Neural crest cell (in vitro differentiated cells): ENCODE measurements around the gene NPHP3. TPM values are rescaled to one million over a fixed set of nuclear protein-coding genes. Genes with fewer than 3 reads are reported as not detected.

Source experiments
- DNase-seq: peaks from one replicate; pipeline ENCODE4 v3.0.0; 2021; ENCODE audit warnings: low read depth, mixed read lengths, low spot score
- H3K27ac Mint-ChIP-seq: one replicate; pipeline ENCODE4 v1.8.0; 2021; ENCODE audit warnings: mild to moderate bottlenecking, mixed read lengths; ENCODE audit not compliant: unreplicated experiment
- H3K27me3 Mint-ChIP-seq: 2 replicates; pipeline ENCODE4 v1.8.0; 2021; ENCODE audit warnings: low read depth, mild to moderate bottlenecking, mixed read lengths
- H3K36me3 Mint-ChIP-seq: 2 replicates; pipeline ENCODE4 v1.8.0; 2021; ENCODE audit warnings: low read depth, mild to moderate bottlenecking, mixed read lengths
- H3K4me1 Mint-ChIP-seq: 2 replicates; pipeline ENCODE4 v1.8.0; 2021; ENCODE audit warnings: mixed read lengths
- H3K4me3 Mint-ChIP-seq: one replicate; pipeline ENCODE4 v1.8.0; 2021; ENCODE audit warnings: mild to moderate bottlenecking, mixed read lengths
- H3K9me3 Mint-ChIP-seq: 2 replicates; pipeline ENCODE4 v1.8.0; 2021; ENCODE audit warnings: mixed read lengths
- total RNA-seq: library from RNA; stranded (reverse); gene quantifications from 2 replicates; pipeline ENCODE4 v1.2.1, GENCODE V29; 2021
- TF ChIP-seq, protein P1 (sequence below): fragments of 200-600 bp; sonication (generic); conservative IDR thresholded peaks from 2 replicates; pipeline ENCODE4 v1.5.0; 2021; ENCODE audit warnings: antibody characterized with exemption, mild to moderate bottlenecking

The NPHP3 gene
- total RNA-seq, 1 donor from 2014 or later = 18.9 TPM

DNA sequence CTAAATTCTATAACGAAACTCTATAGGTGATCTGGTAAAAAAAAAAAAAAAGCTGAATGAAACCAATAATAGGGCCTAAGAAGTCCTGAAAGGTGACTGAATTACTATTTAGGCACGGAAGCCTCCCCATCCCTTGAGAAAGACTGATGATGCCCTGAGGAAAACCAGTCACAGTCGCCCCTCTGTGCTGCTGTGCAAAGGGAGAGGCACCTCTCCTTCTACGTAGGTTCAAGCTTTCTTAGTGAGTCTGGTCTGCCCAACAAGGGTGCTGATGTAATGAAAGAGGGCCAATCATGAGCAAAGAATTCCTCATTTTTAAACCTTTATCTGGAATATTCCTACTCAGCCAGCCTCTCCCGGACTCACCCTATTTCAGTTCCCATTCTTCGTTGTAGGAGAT, 11.9 kb downstream of the NPHP3 start:
- Mint-ChIP-seq H3K36me3 (peaks cover 13% of the 10 kb centered on the region), H3K9me3 (no peaks in the 10 kb centered on the region), H3K27ac (no peak overlapping the region), H3K4me3 (no peak overlapping the region), H3K27me3 (no peaks in the 10 kb centered on the region), H3K4me1 (peaks cover 12% of the 10 kb centered on the region)
- DNase-seq = no peak
- TF ChIP-seq, protein P1, sequence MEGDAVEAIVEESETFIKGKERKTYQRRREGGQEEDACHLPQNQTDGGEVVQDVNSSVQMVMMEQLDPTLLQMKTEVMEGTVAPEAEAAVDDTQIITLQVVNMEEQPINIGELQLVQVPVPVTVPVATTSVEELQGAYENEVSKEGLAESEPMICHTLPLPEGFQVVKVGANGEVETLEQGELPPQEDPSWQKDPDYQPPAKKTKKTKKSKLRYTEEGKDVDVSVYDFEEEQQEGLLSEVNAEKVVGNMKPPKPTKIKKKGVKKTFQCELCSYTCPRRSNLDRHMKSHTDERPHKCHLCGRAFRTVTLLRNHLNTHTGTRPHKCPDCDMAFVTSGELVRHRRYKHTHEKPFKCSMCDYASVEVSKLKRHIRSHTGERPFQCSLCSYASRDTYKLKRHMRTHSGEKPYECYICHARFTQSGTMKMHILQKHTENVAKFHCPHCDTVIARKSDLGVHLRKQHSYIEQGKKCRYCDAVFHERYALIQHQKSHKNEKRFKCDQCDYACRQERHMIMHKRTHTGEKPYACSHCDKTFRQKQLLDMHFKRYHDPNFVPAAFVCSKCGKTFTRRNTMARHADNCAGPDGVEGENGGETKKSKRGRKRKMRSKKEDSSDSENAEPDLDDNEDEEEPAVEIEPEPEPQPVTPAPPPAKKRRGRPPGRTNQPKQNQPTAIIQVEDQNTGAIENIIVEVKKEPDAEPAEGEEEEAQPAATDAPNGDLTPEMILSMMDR = no peak

DNA sequence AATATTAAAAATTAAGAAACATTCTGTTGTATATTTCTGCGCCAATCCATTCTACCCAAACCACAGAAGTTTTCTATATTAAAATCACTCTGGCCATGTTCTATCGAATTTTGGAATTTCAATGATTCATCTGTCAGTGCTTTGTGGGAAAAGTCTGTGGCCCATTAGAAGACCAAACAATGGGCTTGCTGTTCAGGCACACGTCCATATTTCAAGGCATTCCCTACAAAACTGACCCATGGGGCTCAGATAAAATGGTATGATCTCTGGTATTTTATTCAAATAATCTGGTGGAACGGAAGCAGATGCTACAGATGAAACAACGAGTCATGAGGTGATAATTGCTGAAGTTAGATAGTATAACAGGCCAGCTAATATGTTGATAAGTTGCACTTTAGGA, 12.4 kb downstream of the NPHP3 start:
- Mint-ChIP-seq H3K4me3 (no peak overlapping the region), H3K27ac (peak overlapping the region; percentile 48), H3K27me3 (no peaks in the 10 kb centered on the region), H3K4me1 (peaks cover 12% of the 10 kb centered on the region), H3K36me3 (peaks cover 13% of the 10 kb centered on the region), H3K9me3 (no peaks in the 10 kb centered on the region)
- DNase-seq = no peak
- TF ChIP-seq, protein P1 = no peak

DNA sequence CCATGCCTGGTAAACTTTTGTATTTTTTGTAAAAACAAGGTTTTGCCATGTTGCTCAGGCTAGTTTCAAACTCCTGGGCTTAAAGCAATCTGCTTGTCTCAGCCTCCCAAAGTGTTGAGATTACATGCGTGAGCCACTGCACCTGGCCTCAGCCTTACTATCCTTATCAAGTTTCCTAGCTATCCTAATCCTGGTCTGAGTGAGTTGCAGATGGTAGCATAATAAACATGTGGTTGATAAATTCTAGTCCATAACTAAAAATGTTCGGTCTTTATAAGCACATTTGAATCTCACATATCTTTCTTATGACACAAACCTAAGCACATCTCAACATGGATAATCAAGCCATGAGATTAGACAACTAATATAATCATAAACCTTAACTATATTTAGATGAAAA, 18.5 kb downstream of the NPHP3 start:
- TF ChIP-seq, protein P1 = no peak
- H3K9me3 Mint-ChIP-seq = no peaks in the 10 kb centered on the region
- no peak overlapping the region for H3K4me3 Mint-ChIP-seq
- no peaks in the 10 kb centered on the region for H3K27me3 Mint-ChIP-seq
- H3K27ac Mint-ChIP-seq = no peak overlapping the region
- no peaks in the 10 kb centered on the region for H3K4me1 Mint-ChIP-seq
- H3K36me3 Mint-ChIP-seq = peaks cover 12% of the 10 kb centered on the region
- no peak for DNase-seq

DNA sequence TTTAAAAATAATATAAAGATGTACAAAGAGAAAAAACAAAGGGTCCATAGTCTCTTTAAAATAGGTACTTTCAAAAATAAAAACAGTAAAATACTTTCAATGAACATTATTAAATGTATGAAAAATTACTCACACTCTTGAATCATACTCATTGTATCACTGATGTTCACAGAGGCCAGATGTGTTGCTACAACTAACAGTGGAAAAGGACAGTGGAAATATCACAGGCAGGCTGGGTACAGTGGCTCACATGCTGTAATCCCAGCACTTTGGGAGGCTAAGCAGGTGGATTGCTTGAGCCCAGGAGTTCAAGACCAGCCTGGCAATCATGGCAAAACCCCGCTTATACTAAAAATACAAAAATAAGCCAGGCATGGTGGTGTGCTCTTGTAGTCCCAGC, 26.8 kb downstream of the NPHP3 start:
- no peak overlapping the region for H3K4me3 Mint-ChIP-seq
- DNase-seq = no peak
- H3K27ac Mint-ChIP-seq = no peak overlapping the region
- H3K27me3 Mint-ChIP-seq = no peaks in the 10 kb centered on the region
- TF ChIP-seq, protein P1 = no peak
- no peaks in the 10 kb centered on the region for H3K4me1 Mint-ChIP-seq
- H3K36me3 Mint-ChIP-seq = peaks cover 4% of the 10 kb centered on the region
- H3K9me3 Mint-ChIP-seq = no peaks in the 10 kb centered on the region

DNA sequence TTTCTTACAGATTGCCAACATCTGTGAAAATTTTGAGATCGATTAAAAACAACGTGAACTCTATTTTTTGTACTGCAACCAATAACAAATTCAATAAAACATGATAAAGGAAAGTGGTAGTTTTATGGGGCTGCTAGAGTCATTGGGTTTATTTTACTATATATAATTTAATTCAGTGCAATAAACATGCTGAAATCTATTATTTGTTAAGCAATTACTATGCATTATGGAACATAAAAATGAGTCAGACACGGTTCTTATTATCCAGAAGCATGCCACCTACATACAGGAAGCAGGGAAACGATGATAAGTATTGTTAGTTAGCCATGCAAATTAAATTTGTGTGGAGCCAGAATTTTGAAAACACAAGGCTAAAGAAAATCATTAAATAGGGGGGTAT, 27.2 kb downstream of the NPHP3 start:
- Mint-ChIP-seq H3K4me3 (no peak overlapping the region), H3K27me3 (no peaks in the 10 kb centered on the region), H3K9me3 (no peaks in the 10 kb centered on the region), H3K36me3 (peaks cover 4% of the 10 kb centered on the region), H3K4me1 (no peaks in the 10 kb centered on the region), H3K27ac (no peak overlapping the region)
- no peak for DNase-seq
- TF ChIP-seq, protein P1 = no peak

DNA sequence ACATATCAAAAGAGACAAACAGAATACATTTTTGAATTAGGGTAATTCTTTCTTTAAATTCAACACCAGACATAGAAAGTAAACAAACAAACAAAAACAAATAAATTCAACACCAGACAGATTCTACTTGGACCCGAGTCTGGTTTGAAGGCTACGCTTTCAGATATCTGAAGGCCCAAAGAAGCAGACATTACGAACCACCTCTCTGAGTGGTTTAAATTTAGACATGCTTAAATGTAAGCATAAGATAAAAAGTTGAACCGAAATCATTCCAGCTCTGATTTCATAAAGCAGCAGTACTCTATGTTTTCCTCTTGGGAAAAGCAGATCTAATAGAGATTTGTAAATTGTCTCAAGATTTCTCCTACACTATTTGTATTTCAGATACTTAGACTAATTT, 32.2 kb downstream of the NPHP3 start:
- H3K4me1 Mint-ChIP-seq = no peaks in the 10 kb centered on the region
- no peaks in the 10 kb centered on the region for H3K27me3 Mint-ChIP-seq
- no peaks in the 10 kb centered on the region for H3K9me3 Mint-ChIP-seq
- no peak for DNase-seq
- H3K4me3 Mint-ChIP-seq = no peak overlapping the region
- TF ChIP-seq, protein P1 = no peak
- H3K27ac Mint-ChIP-seq = no peak overlapping the region
- H3K36me3 Mint-ChIP-seq = peaks cover 6% of the 10 kb centered on the region
